Breast epithelium (tissue), 4 donors: ENCODE data around the gene CLRN1. TPM values are rescaled to one million over a fixed set of nuclear protein-coding genes. Genes with fewer than 3 reads are reported as not detected.

Source experiments
- DNase-seq, 2 donors: peaks; one replicate each; pipeline ENCODE4 v3.0.0-alpha.2; 2019; ENCODE audit warnings: low spot score in 2 of 2
- H3K27ac ChIP-seq, 2 donors: fragments of 200-600 bp; sonication (generic) in 1 of 2; one replicate each; pipeline ENCODE4 v1.5.1; 2016 to 2019; ENCODE audit warnings: mild to moderate bottlenecking in 1 of 2
- H3K27me3 ChIP-seq, 2 donors: fragments of 200-600 bp; sonication (generic) in 1 of 2; one replicate each; pipeline versions ENCODE4 v1.5.1 to v1.6.0; 2017 to 2019; ENCODE audit warnings: control low read depth in 1 of 2, mild to moderate bottlenecking in 1 of 2
- H3K36me3 ChIP-seq: fragments of 200-600 bp; one replicate; pipeline ENCODE4 v1.5.1; 2019
- H3K4me1 ChIP-seq, 2 donors: fragments of 200-600 bp; sonication (generic); one replicate each; pipeline ENCODE4 v1.5.1; 2016 to 2019; ENCODE audit warnings: control low read depth in 1 of 2
- H3K4me3 ChIP-seq, 3 donors: fragments of 200-600 bp; sonication (generic); 1 replicate in 2 of 3; 2 replicates in 1 of 3; pipeline ENCODE4 v1.5.1; 2016 to 2019; ENCODE audit warnings: mild to moderate bottlenecking in 3 of 3, moderate library complexity in 2 of 3
- H3K9me3 ChIP-seq, 2 donors: fragments of 200-600 bp; sonication (generic) in 1 of 2; one replicate each; pipeline ENCODE4 v1.5.1; 2016 to 2019; ENCODE audit warnings: control low read depth in 1 of 2
- CTCF ChIP-seq, 3 donors: fragments of 450-650 bp; IDR thresholded peaks; one replicate each; pipeline ENCODE4 v1.5.1; 2016 to 2017; ENCODE audit warnings: antibody characterized with exemption in 3 of 3, mild to moderate bottlenecking in 3 of 3, moderate library complexity in 3 of 3
- POLR2A ChIP-seq: fragments of 450-650 bp; IDR thresholded peaks from one replicate; pipeline ENCODE4 v1.6.1; 2016; ENCODE audit warnings: antibody characterized with exemption, mild to moderate bottlenecking, moderate library complexity
- POLR2AphosphoS5 ChIP-seq, 3 donors: sonication (generic); formaldehyde crosslinking; IDR thresholded peaks; one replicate each; pipeline ENCODE4 v1.6.1; 2017; ENCODE audit warnings: antibody characterized with exemption in 3 of 3
- intact Hi-C: fragments of 100-400 bp; cut with DNase I; formaldehyde crosslinking; loops from one replicate; pipeline ENCODE4 v1.15.1; 2023; ENCODE audit warnings: low total_unique reads
- total RNA-seq, 3 donors: library from RNA; depleted of rRNA; stranded (reverse); fragments of >200 nt; gene quantifications; one replicate each; pipeline ENCODE4 v1.1.0, GENCODE V29; 2016

The CLRN1 gene
- total RNA-seq, 3 donors from 2014 or later = not detected

GRCh38 chr3:150965436-150965835 lies 7.1 kb downstream of the CLRN1 start:
- DNase-seq = no peak
- intact Hi-C loops = no loop called here
- Histone ChIP-seq H3K36me3 (no peaks in the 10 kb centered on the region), H3K4me1 (no peaks in the 10 kb centered on the region), H3K9me3 (no peaks in the 10 kb centered on the region), H3K4me3 (no peak overlapping the region), H3K27me3 (no peaks in the 10 kb centered on the region), H3K27ac (no peak overlapping the region)
- TF ChIP-seq POLR2AphosphoS5 (IDR thresholded peaks at IDR 0.05) (no peak), CTCF (IDR thresholded peaks at IDR 0.05) (no peak), POLR2A (no peak)

- TF ChIP-seq POLR2AphosphoS5 (IDR thresholded peaks at IDR 0.05) = no peak
- no peak for TF ChIP-seq CTCF (IDR thresholded peaks at IDR 0.05)
- no peak for TF ChIP-seq POLR2A
- Histone ChIP-seq H3K27ac (no peak overlapping the region), H3K4me3 (no peak overlapping the region), H3K27me3 (no peaks in the 10 kb centered on the region), H3K9me3 (no peaks in the 10 kb centered on the region), H3K36me3 (no peaks in the 10 kb centered on the region), H3K4me1 (no peaks in the 10 kb centered on the region)
- no peak for DNase-seq
- intact Hi-C loops = no loop called here
These were observed 10.6 kb downstream of the CLRN1 start for GRCh38 chr3:150961949-150962348.

- H3K27ac ChIP-seq = no peak overlapping the region
- no peaks in the 10 kb centered on the region for H3K9me3 ChIP-seq
- no peak for DNase-seq
- H3K36me3 ChIP-seq = no peaks in the 10 kb centered on the region
- no peaks in the 10 kb centered on the region for H3K4me1 ChIP-seq
- H3K27me3 ChIP-seq = no peaks in the 10 kb centered on the region
- intact Hi-C loops = no loop called here
- TF ChIP-seq POLR2A (no peak), POLR2AphosphoS5 (IDR thresholded peaks at IDR 0.05) (no peak), CTCF (IDR thresholded peaks at IDR 0.05) (no peak)
- no peak overlapping the region for H3K4me3 ChIP-seq
These were observed 11.5 kb downstream of the CLRN1 start for GRCh38 chr3:150960708-150961684.

- H3K4me1 ChIP-seq = no peaks in the 10 kb centered on the region
- no peak for TF ChIP-seq POLR2A
- no peak for TF ChIP-seq POLR2AphosphoS5 (IDR thresholded peaks at IDR 0.05)
- no peak for TF ChIP-seq CTCF (IDR thresholded peaks at IDR 0.05)
- H3K9me3 ChIP-seq = no peaks in the 10 kb centered on the region
- H3K36me3 ChIP-seq = no peaks in the 10 kb centered on the region
- no peak overlapping the region for H3K27ac ChIP-seq
- no peaks in the 10 kb centered on the region for H3K27me3 ChIP-seq
- intact Hi-C loops = no loop called here
- DNase-seq = no peak
- no peak overlapping the region for H3K4me3 ChIP-seq
These were observed 13.8 kb downstream of the CLRN1 start for GRCh38 chr3:150958683-150959082.

GRCh38 chr3:150956376-150956775 lies 16.2 kb downstream of the CLRN1 start:
- Histone ChIP-seq H3K36me3 (no peaks in the 10 kb centered on the region), H3K4me3 (no peak overlapping the region), H3K9me3 (no peaks in the 10 kb centered on the region), H3K4me1 (no peaks in the 10 kb centered on the region), H3K27me3 (no peaks in the 10 kb centered on the region), H3K27ac (no peak overlapping the region)
- TF ChIP-seq POLR2A (no peak), POLR2AphosphoS5 (IDR thresholded peaks at IDR 0.05) (no peak), CTCF (IDR thresholded peaks at IDR 0.05) (no peak)
- DNase-seq = no peak
- intact Hi-C loops = no loop called here
